Dendritic cell treated with granulocyte-macrophage colony-stimulating factor and Interleukin-4, amounts not matched to agents 40 ng/mL and 50 ng/mL, for 4 days (primary cell): Measurements from ENCODE around the gene PLD5.
"Not testable (repeated sequence)": the region's sequence is repeated elsewhere in the genome, so short reads cannot be mapped to it uniquely, and the experiment has no call there.

Experiments
- H3K27ac Mint-ChIP-seq: one replicate; pipeline ENCODE4 v1.8.0; 2022; ENCODE audit warnings: mild to moderate bottlenecking, mixed read lengths
- H3K27me3 Mint-ChIP-seq: one replicate; pipeline ENCODE4 v1.8.0; 2022; ENCODE audit warnings: mild to moderate bottlenecking, mixed read lengths
- H3K36me3 Mint-ChIP-seq: one replicate; pipeline ENCODE4 v1.8.0; 2022; ENCODE audit warnings: low read depth, mixed read lengths
- H3K4me1 Mint-ChIP-seq: one replicate; pipeline ENCODE4 v1.8.0; 2022; ENCODE audit warnings: low read depth, mixed read lengths
- H3K4me3 Mint-ChIP-seq: one replicate; pipeline ENCODE4 v1.8.0; 2022; ENCODE audit warnings: mild to moderate bottlenecking, moderate library complexity, mixed read lengths
- H3K9me3 Mint-ChIP-seq: one replicate; pipeline ENCODE4 v1.8.0; 2022; ENCODE audit warnings: mixed read lengths
- intact Hi-C: fragments of 100-400 bp; cut with micrococcal nuclease; formaldehyde crosslinking; loops from one replicate; pipeline ENCODE4 v1.15.0; 2022

The PLD5 gene

DNA sequence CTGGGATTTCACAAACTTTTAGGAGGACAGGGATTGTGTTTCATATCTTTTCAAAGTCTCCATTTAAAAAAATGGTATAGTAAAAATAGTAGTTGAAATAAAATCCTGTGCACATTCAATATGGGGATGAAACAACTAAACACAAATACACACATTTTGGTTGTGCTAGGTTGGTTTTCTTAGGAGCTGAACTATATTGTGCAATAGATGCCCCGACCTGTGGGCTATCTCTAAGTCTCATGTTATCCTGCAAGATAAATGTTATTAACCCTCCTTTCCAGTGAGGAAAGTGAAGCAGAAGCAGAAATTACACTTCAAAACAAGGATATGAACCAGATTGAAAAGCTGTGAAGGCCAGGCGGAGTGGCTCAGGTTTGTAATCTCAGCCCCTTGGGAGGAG is 1.3 kb upstream of the PLD5 start:
- Mint-ChIP-seq H3K27ac (no peak overlapping the region), H3K4me1 (no peaks in the 10 kb centered on the region), H3K9me3 (no peaks in the 10 kb centered on the region), H3K27me3 (peaks cover 43% of the 10 kb centered on the region), H3K36me3 (no peaks in the 10 kb centered on the region), H3K4me3 (no peak overlapping the region)
- intact Hi-C loops = no loop called here

DNA sequence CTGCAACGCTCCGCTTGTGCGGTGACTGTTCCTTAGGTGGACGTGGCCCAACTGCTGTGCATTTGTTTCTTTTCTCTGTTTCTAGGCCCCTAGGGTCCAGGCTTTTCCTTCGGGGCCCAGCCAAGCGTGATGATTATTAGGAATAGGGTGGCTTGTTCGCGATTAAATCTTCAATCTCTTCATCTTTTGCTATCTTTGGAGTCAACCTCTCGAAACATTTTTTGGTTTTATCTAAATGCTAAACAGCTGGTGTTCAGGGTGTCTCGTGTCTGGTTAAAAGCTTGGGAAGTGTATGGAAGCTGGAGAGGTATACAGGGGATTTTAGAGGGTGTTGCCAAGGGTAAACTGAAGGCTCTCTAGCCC is 844 bp upstream of the PLD5 start:
- peaks cover 46% of the 10 kb centered on the region for H3K27me3 Mint-ChIP-seq
- H3K36me3 Mint-ChIP-seq = no peaks in the 10 kb centered on the region
- no peak overlapping the region for H3K27ac Mint-ChIP-seq
- no peaks in the 10 kb centered on the region for H3K4me1 Mint-ChIP-seq
- intact Hi-C loops = no loop called here
- no peak overlapping the region for H3K4me3 Mint-ChIP-seq
- H3K9me3 Mint-ChIP-seq = no peaks in the 10 kb centered on the region

DNA sequence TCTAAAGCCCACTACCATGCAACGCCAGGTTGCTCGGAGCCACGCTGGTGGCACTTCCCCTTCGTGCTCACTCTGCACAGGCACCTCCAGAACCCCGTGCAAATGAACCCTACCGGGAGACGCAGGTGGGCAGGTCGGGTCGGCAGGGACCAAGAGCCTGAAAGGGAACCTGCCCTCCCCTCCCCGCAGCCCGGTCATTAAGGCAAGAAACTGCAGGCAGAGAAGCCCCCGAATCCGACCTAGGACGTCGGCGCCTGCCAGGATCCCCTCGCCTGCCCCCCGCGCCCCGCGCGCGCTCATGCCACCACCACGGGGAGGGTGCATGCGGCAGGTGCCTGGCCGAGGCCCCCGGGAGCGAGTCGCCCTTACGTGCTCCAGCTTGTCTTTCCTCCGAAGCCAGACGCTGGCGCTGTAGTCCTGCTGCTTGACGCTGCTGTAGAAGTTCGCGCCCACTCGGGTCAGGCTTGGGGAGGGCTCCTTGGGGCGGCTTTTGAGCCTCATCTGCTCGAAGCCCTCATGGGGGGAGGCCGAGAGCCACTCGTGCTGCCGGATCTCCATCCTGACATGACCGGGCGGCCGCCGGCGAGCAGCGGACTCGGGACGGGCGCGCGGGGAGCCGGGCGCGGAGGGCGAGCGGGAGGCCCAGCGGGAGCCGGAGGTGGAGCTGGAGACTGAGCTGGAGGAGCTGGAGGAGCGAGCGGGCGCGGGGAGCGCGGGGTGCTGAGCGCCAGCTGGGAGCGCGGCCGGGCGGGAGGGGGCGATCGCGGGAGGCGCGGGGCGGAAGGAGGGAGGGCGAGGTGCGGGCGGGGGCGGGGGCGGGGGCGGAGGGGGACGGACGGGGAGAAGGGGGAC is 552 bp downstream of the PLD5 start:
- Mint-ChIP-seq H3K36me3 (no peaks in the 10 kb centered on the region), H3K4me3 (no peak overlapping the region), H3K27me3 (peaks cover 46% of the 10 kb centered on the region), H3K4me1 (no peaks in the 10 kb centered on the region), H3K9me3 (no peaks in the 10 kb centered on the region), H3K27ac (no peak overlapping the region)
- intact Hi-C loops = no loop called here

DNA sequence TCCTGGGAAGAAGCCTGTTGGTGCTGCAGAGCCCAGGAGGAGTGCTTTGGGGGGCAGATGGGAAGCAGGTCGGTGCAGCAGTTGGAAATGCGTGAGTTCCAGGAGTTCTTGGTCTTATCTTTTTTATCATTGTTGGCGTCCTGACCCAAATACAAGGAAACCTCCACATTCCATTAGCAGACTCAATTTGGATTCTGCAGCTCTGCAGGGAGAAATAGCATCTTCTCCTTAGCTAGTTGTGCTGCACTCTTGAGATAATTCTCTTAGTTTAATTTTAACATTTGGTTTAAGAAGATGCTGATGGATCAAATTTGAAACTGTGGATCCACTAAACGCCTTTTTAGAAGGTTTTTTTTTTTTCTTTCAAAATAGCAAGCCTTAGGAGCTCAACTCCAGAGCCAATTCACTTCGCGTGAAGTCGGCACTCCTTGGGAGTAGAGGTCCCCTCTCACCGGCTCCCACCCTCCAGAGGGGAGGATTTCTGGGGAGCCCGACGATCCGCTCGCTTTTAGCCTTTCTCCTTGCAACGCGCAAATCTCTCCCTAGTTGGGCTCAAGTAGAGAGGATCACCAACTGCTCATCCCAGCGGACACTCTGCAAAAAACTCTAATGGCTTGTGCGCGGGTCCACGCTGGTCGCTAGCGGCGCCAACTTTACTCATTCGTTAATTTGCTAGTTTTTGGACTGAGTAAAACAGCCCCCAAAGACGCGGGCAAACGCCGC is 1.3 kb downstream of the PLD5 start:
- H3K27ac Mint-ChIP-seq = no peak overlapping the region
- intact Hi-C loops = no loop called here
- H3K27me3 Mint-ChIP-seq = peaks cover 46% of the 10 kb centered on the region
- H3K4me3 Mint-ChIP-seq = no peak overlapping the region
- H3K4me1 Mint-ChIP-seq = no peaks in the 10 kb centered on the region
- no peaks in the 10 kb centered on the region for H3K36me3 Mint-ChIP-seq
- no peaks in the 10 kb centered on the region for H3K9me3 Mint-ChIP-seq

DNA sequence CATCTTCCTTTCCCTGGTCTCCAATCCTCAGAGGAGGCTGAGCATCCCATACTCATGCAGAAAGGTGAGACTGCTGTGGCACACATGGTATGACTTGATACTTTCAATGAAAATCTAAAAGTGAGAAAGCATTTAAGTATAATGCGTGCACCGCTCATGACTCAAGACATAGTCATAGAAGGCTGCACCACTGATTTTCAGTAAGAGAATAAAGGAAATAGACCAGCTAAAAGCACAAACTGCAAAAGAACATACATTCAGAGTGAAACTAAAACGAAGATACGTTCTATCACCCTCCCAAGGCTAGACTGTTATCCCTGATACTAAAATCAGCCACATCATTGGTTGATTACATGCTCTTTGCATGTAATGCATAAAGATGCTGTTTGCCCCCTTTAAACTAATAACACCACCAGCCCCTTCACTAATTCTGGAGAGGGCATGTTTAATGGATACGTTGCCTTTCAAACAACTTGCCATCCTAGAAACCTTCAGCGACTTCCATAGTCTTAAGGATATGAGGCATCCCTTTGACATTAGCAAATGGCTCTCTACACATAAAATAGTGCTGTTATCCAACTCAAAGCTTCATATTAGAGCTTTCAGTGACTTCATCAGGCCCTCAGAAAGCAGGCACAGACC is 2.1 kb downstream of the PLD5 start:
- Mint-ChIP-seq H3K27me3 (peaks cover 46% of the 10 kb centered on the region), H3K4me3 (no peak overlapping the region), H3K9me3 (no peaks in the 10 kb centered on the region), H3K36me3 (no peaks in the 10 kb centered on the region), H3K4me1 (no peaks in the 10 kb centered on the region), H3K27ac (no peak overlapping the region)
- intact Hi-C loops = no loop called here

DNA sequence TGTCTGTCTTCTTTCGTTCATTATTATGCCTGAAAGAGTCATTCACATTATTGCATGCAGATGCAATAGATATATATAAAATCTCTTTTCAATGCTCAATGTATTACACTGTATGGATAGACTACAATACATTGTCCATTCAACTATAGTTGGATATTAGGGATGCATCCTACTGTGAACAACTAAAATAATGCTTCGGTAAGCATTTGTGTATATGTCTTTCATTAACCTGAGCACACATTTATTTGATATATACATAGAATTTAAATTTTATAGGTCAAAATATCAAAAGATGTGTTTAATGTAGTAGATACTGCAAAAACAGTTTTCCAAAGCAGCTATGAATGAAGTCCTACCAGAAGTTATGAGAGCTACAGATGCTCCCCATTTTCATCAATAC is 8.9 kb downstream of the PLD5 start:
- Mint-ChIP-seq H3K4me1 (no peaks in the 10 kb centered on the region), H3K27ac (no peak overlapping the region), H3K36me3 (no peaks in the 10 kb centered on the region), H3K27me3 (peaks cover 2% of the 10 kb centered on the region), H3K4me3 (no peak overlapping the region), H3K9me3 (no peaks in the 10 kb centered on the region)
- intact Hi-C loops = no loop called here

DNA sequence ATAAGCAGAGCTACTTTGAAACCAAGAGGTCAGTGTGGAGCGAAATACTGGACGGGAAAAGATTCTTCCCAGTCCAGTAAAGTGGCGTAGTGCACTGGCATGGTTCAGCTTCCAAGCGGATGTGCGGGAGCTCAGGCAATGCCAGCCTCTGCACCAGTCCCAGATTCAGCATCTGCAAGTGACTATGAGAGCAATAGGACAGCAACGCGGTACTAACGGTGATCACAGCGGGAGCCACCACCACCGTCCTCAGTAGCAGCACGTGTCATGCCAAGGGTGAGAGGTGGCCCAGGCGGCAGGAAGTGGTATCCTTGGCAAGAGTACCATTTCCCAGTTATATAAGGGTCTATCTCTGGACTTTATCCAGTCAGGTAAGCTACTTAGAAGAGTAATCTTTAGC is 17.8 kb downstream of the PLD5 start:
- H3K27me3 Mint-ChIP-seq = no peaks in the 10 kb centered on the region
- no peaks in the 10 kb centered on the region for H3K9me3 Mint-ChIP-seq
- intact Hi-C loops = no loop called here
- no peak overlapping the region for H3K4me3 Mint-ChIP-seq
- no peak overlapping the region for H3K27ac Mint-ChIP-seq
- H3K4me1 Mint-ChIP-seq = no peaks in the 10 kb centered on the region
- H3K36me3 Mint-ChIP-seq = no peaks in the 10 kb centered on the region

DNA sequence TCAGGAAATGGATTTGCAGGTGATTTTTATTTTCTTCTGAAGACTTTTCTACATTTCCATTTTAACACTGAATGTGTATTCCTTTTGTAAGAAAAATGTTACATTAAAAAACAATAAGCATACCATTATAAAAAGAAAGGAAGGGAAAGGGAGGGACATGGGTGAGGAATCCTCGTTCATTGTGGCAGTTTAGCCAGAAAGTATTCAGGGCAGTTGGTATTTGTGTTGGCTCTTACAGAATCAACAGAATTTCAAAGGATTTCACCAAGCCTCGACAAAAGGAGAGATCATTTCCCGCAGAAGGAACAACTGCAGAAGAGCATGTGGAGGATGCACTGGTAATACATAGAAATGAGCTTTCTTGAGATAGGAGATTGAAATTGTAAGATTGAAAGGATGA is 35.0 kb downstream of the PLD5 start:
- Mint-ChIP-seq H3K4me1 (no peaks in the 10 kb centered on the region), H3K27ac (no peak overlapping the region), H3K4me3 (no peak overlapping the region), H3K9me3 (peaks cover 10% of the 10 kb centered on the region), H3K27me3 (no peaks in the 10 kb centered on the region), H3K36me3 (no peaks in the 10 kb centered on the region)
- intact Hi-C loops = no loop called here

DNA sequence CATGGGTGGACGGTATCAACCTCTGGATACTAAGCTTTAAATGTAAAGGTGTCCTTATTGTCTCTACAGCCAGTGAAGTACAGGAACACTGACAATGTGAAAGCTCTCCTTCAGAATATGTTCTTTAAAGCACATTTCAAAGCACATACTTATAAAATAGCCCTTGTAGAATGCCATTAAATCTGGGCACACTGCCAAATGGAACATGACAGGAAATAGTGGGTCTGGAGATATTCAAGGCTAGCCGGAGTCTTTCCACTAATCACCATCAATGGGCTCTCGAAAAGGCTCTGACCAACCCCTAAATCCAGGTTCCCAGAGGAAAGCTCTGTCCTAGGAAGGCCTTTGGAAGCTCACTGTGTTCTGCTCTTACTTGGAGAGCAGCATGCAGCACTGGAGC is 46.6 kb downstream of the PLD5 start:
- Mint-ChIP-seq H3K27me3 (no peaks in the 10 kb centered on the region), H3K4me3 (no peak overlapping the region), H3K4me1 (no peaks in the 10 kb centered on the region), H3K9me3 (no peaks in the 10 kb centered on the region), H3K27ac (no peak overlapping the region), H3K36me3 (no peaks in the 10 kb centered on the region)
- intact Hi-C loops = no loop called here

DNA sequence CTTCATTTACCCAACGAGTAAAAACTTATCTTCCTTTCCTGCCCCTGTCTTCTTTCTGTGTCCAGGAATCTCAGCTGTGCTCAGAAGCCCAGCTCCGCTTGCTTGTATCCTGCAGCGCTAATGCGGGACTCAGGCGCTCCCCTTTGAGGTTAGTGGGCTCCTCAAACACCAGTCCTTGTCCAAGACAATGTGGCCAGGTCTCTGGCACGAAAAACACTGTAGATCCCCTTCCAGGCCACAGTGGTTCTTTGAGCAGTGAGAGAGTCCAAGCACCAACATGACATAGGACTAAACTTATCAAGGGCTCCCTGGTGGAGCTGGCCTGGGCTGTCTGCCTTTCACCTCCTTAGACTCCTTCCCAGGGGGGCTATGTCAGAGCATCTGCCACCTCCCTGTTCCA is 53.7 kb downstream of the PLD5 start:
- Mint-ChIP-seq H3K4me3 (no peak overlapping the region), H3K9me3 (no peaks in the 10 kb centered on the region), H3K4me1 (no peaks in the 10 kb centered on the region), H3K36me3 (no peaks in the 10 kb centered on the region), H3K27ac (no peak overlapping the region), H3K27me3 (no peaks in the 10 kb centered on the region)
- intact Hi-C loops = no loop called here

DNA sequence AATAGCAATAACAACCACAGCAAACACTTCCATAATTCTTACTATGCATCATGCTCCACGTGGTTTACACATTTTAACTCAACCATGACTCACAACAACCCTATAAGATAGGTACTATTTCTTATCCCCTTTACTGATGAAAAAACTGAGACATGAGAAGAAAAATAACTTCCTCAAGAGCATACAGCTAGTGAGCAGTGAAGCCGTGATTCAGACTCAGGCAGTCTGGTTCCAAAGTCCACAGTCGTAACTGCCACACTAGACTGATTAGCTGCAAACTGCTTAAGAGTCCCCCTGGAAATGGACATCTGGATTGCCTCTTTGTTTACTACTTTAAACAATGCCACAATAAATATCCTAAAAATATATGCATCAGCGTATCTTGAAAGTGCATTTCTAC is 55.7 kb downstream of the PLD5 start:
- no peak overlapping the region for H3K27ac Mint-ChIP-seq
- no peak overlapping the region for H3K4me3 Mint-ChIP-seq
- intact Hi-C loops = no loop called here
- H3K9me3 Mint-ChIP-seq = no peaks in the 10 kb centered on the region
- no peaks in the 10 kb centered on the region for H3K4me1 Mint-ChIP-seq
- H3K27me3 Mint-ChIP-seq = no peaks in the 10 kb centered on the region
- no peaks in the 10 kb centered on the region for H3K36me3 Mint-ChIP-seq

DNA sequence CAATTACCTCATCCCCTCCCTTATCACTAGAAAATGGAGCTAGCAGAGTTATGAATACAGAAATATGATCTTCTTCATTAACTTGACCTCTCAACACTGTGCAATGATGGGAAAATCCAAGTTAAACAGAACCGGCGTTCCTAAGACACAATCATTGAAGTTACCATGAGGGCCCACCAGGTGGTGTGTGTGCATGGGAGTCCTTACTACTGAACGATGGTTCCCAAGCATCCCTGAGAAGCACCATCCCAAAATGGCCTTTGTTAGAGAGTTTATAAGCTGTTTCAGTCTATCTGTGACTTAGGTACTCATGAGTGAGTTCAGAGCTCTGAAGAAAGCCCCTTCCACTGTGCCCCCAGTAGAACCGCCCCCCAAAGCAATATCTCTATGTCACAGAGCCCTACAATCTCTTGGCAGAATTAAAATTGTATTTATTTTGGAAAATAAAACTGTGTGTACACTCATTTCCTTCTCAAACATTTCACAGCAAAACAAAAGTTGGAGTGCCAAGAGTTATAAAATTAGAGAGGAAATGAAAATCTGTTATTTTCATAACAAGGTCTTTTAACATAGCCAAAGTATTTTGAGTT is 56.8 kb downstream of the PLD5 start:
- H3K27ac Mint-ChIP-seq = no peak overlapping the region
- intact Hi-C loops = no loop called here
- H3K27me3 Mint-ChIP-seq = no peaks in the 10 kb centered on the region
- no peaks in the 10 kb centered on the region for H3K9me3 Mint-ChIP-seq
- no peak overlapping the region for H3K4me3 Mint-ChIP-seq
- H3K4me1 Mint-ChIP-seq = no peaks in the 10 kb centered on the region
- no peaks in the 10 kb centered on the region for H3K36me3 Mint-ChIP-seq

DNA sequence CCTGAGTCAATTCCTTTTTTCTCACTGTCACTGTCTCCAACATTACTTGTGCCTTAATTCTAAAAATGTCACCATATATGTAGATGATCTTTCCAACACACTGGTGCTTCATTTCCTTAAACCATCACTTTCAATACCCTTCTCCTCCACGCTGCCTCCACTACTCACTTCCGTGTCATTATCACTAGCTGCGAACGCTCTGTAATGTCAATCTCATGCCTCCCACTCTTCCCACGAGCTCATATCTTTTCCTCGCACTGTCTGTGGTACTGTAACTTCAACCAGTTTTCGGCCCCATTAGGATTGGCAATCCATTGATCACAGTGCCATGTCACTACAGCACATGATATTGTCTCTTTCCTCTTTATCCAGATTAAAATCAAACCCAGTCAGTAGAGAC is 61.6 kb downstream of the PLD5 start:
- Mint-ChIP-seq H3K9me3 (no peaks in the 10 kb centered on the region), H3K27me3 (no peaks in the 10 kb centered on the region), H3K4me3 (no peak overlapping the region), H3K27ac (no peak overlapping the region), H3K36me3 (no peaks in the 10 kb centered on the region), H3K4me1 (no peaks in the 10 kb centered on the region)
- intact Hi-C loops = no loop called here

DNA sequence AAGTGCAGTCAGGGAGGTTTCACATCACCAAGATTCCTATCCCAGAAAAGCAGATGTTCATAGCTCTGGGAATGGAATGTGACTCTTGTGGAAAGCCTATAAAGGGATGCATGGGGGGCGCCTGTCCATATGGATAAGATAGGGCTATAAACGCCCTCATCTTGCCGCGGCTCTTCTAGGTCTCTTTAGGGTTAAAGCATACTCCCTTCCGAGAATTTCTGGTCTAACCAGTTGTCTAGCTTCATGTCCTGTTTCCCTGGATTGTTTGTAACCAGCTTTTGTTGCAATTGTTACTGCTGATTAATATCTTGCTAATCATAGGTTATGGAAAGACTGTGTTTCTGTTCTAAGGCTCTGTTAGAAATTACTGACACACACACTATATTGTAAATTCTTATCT is 64.8 kb downstream of the PLD5 start:
- not testable (repeated sequence) for H3K4me1 Mint-ChIP-seq, H3K4me3 Mint-ChIP-seq, H3K36me3 Mint-ChIP-seq, H3K27me3 Mint-ChIP-seq, H3K27ac Mint-ChIP-seq, H3K9me3 Mint-ChIP-seq
- intact Hi-C loops = loop anchor here (10.0 kb wide), 1 partner anchor 865 kb away; no protein-coding TSS in a partner anchor
